Caco-2 (cell line): ENCODE measurements around the gene DENND1B. TPM values are rescaled to one million over a fixed set of nuclear protein-coding genes. Genes with fewer than 3 reads are reported as not detected.

Experiments used
- BruUV-seq: library from RNA; stranded (reverse); fragments of 400-500 nt; replicated peaks from 2 replicates; lab custom pipeline; 2021; lab: Mats Ljungman, UMichigan
- CTCF ChIA-PET: fragments of 300-600 bp; sonication (Branson Sonifier 250); formaldehyde crosslinking; loops from one replicate; lab custom pipeline; 2022; ENCODE audit warnings: antibody characterized with exemption; lab: Charles Lee
- POLR2A ChIA-PET: fragments of 300-600 bp; sonication (Branson Sonifier 250); formaldehyde crosslinking; loops from one replicate; lab custom pipeline; 2022; ENCODE audit warnings: antibody characterized with exemption; lab: Charles Lee
- DNase-seq, 2 experiments: peaks; one replicate each; pipeline versions ENCODE4 v3.0.0 to v3.0.0-alpha.2; 2020 to 2022
- H3K27me3 ChIP-seq: replicated peaks from 2 replicates; pipeline ENCODE4 v1.6.0; 2011; ENCODE audit warnings: low read length; ENCODE audit not compliant: control insufficient read depth, insufficient read depth
- H3K36me3 ChIP-seq: 2 replicates; pipeline ENCODE4 v1.5.1; 2011; ENCODE audit warnings: low read length; ENCODE audit not compliant: control insufficient read depth, insufficient read depth
- H3K4me1 ChIP-seq: fragments of 250-450 bp; sonication (Bioruptor Pico); 2 replicates; pipeline ENCODE4 v1.5.1; 2020; ENCODE audit warnings: mild to moderate bottlenecking
- H3K4me3 ChIP-seq: 2 replicates; pipeline ENCODE4 v1.5.1; 2011; ENCODE audit warnings: low read depth, mild to moderate bottlenecking, control low read depth, low read length
- H3K9me3 ChIP-seq: fragments of 250-450 bp; sonication (Bioruptor Pico); 2 replicates; pipeline ENCODE4 v1.5.1; 2020; ENCODE audit warnings: mild to moderate bottlenecking, moderate library complexity
- H3K27ac Mint-ChIP-seq: one replicate; pipeline ENCODE4 v1.8.0; 2022; ENCODE audit warnings: mixed read lengths; ENCODE audit not compliant: unreplicated experiment
- H3K27me3 Mint-ChIP-seq: one replicate; pipeline ENCODE4 v1.8.0; 2022; ENCODE audit warnings: mixed read lengths; ENCODE audit not compliant: insufficient read depth, unreplicated experiment
- H3K36me3 Mint-ChIP-seq: one replicate; pipeline ENCODE4 v1.8.0; 2022; ENCODE audit warnings: mild to moderate bottlenecking, mixed read lengths; ENCODE audit not compliant: insufficient read depth, unreplicated experiment
- H3K4me1 Mint-ChIP-seq: one replicate; pipeline ENCODE4 v1.8.0; 2022; ENCODE audit warnings: low read depth, mixed read lengths; ENCODE audit not compliant: unreplicated experiment
- H3K4me3 Mint-ChIP-seq: one replicate; pipeline ENCODE4 v1.8.0; 2022; ENCODE audit warnings: mild to moderate bottlenecking, moderate library complexity, mixed read lengths; ENCODE audit not compliant: unreplicated experiment
- H3K9me3 Mint-ChIP-seq: one replicate; pipeline ENCODE4 v1.8.0; 2022; ENCODE audit warnings: mixed read lengths; ENCODE audit not compliant: unreplicated experiment
- intact Hi-C: fragments of 100-400 bp; cut with micrococcal nuclease; formaldehyde crosslinking; loops from one replicate; pipeline ENCODE4 v1.10.0; 2022; ENCODE audit not compliant: unreplicated experiment
- total RNA-seq: library from RNA; stranded (reverse); gene quantifications from 2 replicates; pipeline ENCODE4 v1.2.3, GENCODE V29; 2022
- TF ChIP-seq, protein P1 (sequence below), 2 experiments: fragments of 200-600 bp in 1 of 2; IDR thresholded peaks; 1 replicate in 1 of 2; 2 replicates in 1 of 2; pipeline versions ENCODE4 v1.5.1 to v1.8.0; 2011 to 2022; ENCODE audit warnings: antibody characterized with exemption in 1 of 2, control low read depth in 1 of 2, inconsistent platforms in 1 of 2, low read depth in 1 of 2, low read length in 1 of 2, mild to moderate bottlenecking in 1 of 2, moderate library complexity in 1 of 2; ENCODE audit not compliant: insufficient read depth in 1 of 2, severe bottlenecking in 1 of 2, unreplicated experiment in 1 of 2

The DENND1B gene
- total RNA-seq, 1 experiment from 2014 or later: 9.6 TPM

DNA sequence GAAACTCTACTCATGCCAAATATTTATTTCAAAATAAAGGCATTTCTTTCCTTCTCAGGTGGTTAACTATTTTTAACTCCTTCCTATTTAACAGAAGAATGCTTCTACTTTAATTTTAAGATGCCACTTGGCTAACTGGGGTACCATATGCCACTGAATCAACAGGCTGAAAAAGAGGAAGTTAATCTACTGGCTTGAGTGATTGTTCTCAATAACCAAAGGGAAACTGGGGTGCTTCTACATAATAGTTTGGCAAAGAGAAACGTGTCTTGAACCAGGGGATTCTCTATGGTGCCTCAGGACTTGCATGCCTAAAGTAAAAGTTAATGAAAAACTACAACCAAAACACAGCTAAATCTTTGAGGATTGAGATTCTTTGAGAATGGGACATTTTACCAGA lies 142.6 kb downstream of the DENND1B start:
- no peaks in the 10 kb centered on the region for H3K9me3 ChIP-seq
- BruUV-seq: no TSS peak
- H3K27me3 ChIP-seq: no peaks in the 10 kb centered on the region
- no peaks in the 10 kb centered on the region for H3K4me1 ChIP-seq
- no peaks in the 10 kb centered on the region for H3K27me3 Mint-ChIP-seq
- H3K4me3 Mint-ChIP-seq: no peak overlapping the region
- POLR2A ChIA-PET: no interaction called here
- intact Hi-C loops: no loop called here
- no peaks in the 10 kb centered on the region for H3K36me3 Mint-ChIP-seq
- H3K9me3 Mint-ChIP-seq: no peaks in the 10 kb centered on the region
- no peak overlapping the region for H3K27ac Mint-ChIP-seq
- H3K36me3 ChIP-seq: no peaks in the 10 kb centered on the region
- DNase-seq: no peak
- CTCF ChIA-PET: no interaction called here
- no peak overlapping the region for H3K4me3 ChIP-seq
- TF ChIP-seq, protein P1, sequence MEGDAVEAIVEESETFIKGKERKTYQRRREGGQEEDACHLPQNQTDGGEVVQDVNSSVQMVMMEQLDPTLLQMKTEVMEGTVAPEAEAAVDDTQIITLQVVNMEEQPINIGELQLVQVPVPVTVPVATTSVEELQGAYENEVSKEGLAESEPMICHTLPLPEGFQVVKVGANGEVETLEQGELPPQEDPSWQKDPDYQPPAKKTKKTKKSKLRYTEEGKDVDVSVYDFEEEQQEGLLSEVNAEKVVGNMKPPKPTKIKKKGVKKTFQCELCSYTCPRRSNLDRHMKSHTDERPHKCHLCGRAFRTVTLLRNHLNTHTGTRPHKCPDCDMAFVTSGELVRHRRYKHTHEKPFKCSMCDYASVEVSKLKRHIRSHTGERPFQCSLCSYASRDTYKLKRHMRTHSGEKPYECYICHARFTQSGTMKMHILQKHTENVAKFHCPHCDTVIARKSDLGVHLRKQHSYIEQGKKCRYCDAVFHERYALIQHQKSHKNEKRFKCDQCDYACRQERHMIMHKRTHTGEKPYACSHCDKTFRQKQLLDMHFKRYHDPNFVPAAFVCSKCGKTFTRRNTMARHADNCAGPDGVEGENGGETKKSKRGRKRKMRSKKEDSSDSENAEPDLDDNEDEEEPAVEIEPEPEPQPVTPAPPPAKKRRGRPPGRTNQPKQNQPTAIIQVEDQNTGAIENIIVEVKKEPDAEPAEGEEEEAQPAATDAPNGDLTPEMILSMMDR (IDR thresholded peaks at IDR 0.05; ENCODE audit: insufficient read depth in 1 of 2, low read depth in 1 of 2, low read length in 1 of 2, severe bottlenecking in 1 of 2, unreplicated experiment in 1 of 2): no peak
- no peaks in the 10 kb centered on the region for H3K4me1 Mint-ChIP-seq

DNA sequence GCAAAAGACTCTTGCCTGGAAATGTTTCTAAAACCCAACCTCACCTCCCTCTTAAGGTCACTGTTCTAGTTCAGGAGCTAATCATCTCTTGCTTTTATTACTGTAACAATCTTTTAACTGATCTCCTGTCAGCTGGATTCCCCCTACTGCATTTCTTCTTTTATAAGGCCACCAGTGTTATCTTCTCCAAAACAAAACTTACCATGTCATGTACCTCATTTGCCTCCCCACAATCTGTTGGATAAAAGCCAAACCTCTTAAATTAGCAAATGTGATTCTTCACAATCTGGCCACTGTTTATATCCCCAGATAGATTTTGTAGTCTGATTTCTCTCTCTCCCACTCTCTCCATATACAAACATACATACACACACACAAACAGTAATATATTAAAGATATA lies 143.3 kb downstream of the DENND1B start:
- H3K27me3 ChIP-seq: no peaks in the 10 kb centered on the region
- H3K4me3 ChIP-seq: no peak overlapping the region
- BruUV-seq: no TSS peak
- H3K4me3 Mint-ChIP-seq: no peak overlapping the region
- no peaks in the 10 kb centered on the region for H3K36me3 ChIP-seq
- intact Hi-C loops: no loop called here
- no peaks in the 10 kb centered on the region for H3K27me3 Mint-ChIP-seq
- CTCF ChIA-PET: no interaction called here
- POLR2A ChIA-PET: no interaction called here
- DNase-seq: no peak
- TF ChIP-seq, protein P1 (IDR thresholded peaks at IDR 0.05; ENCODE audit: insufficient read depth in 1 of 2, low read depth in 1 of 2, low read length in 1 of 2, severe bottlenecking in 1 of 2, unreplicated experiment in 1 of 2): no peak
- H3K4me1 ChIP-seq: no peaks in the 10 kb centered on the region
- no peak overlapping the region for H3K27ac Mint-ChIP-seq
- no peaks in the 10 kb centered on the region for H3K9me3 ChIP-seq
- H3K4me1 Mint-ChIP-seq: no peaks in the 10 kb centered on the region
- no peaks in the 10 kb centered on the region for H3K9me3 Mint-ChIP-seq
- no peaks in the 10 kb centered on the region for H3K36me3 Mint-ChIP-seq

DNA sequence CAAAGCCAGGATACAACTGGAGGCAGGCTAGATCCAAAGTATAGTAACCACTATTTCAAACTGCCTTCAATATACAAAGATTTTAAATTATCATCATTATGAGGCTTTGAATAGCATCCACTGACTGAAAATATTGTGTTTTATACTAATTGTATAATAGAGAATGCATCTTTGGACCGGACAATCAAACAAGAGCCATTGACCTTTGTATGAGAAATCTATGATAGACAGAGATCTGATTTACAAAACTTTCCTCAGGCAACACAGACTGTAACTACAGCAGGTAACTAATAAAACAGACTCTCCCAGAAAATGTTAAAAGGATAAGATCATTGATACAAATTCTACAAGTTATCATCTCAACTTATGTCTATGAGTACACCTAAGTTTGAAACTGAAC lies 152.9 kb downstream of the DENND1B start:
- Mint-ChIP-seq H3K9me3 (no peaks in the 10 kb centered on the region), H3K4me1 (peaks cover 7% of the 10 kb centered on the region), H3K27ac (no peak overlapping the region), H3K4me3 (no peak overlapping the region), H3K27me3 (no peaks in the 10 kb centered on the region), H3K36me3 (no peaks in the 10 kb centered on the region)
- CTCF ChIA-PET: no interaction called here
- TF ChIP-seq, protein P1 (IDR thresholded peaks at IDR 0.05; ENCODE audit: insufficient read depth in 1 of 2, low read depth in 1 of 2, low read length in 1 of 2, severe bottlenecking in 1 of 2, unreplicated experiment in 1 of 2): no peak
- peaks cover 6% of the 10 kb centered on the region; the same call in 1 of the 2 replicates for H3K4me1 ChIP-seq
- intact Hi-C loops: no loop called here
- POLR2A ChIA-PET: no interaction called here
- no peaks in the 10 kb centered on the region for H3K27me3 ChIP-seq
- H3K36me3 ChIP-seq: no peaks in the 10 kb centered on the region
- no peak for DNase-seq
- H3K4me3 ChIP-seq: no peak overlapping the region
- BruUV-seq: no TSS peak
- no peaks in the 10 kb centered on the region for H3K9me3 ChIP-seq
